Raji (cell line): ENCODE measurements around the gene OR14I1.
"Not testable (repeated sequence)": the region's sequence is repeated elsewhere in the genome, so short reads cannot be mapped to it uniquely, and the experiment has no call there.

Experiments used
- POLR2A ChIP-seq: IDR thresholded peaks from 2 replicates; pipeline ENCODE4 v1.6.1; 2011; ENCODE audit warnings: low read depth, low read length, control low read depth; ENCODE audit not compliant: insufficient read depth

The OR14I1 gene

GRCh38 chr1:248697907-248698306, 4.7 kb downstream of the OR14I1 start:
- TF ChIP-seq POLR2A, result no peak

DNA sequence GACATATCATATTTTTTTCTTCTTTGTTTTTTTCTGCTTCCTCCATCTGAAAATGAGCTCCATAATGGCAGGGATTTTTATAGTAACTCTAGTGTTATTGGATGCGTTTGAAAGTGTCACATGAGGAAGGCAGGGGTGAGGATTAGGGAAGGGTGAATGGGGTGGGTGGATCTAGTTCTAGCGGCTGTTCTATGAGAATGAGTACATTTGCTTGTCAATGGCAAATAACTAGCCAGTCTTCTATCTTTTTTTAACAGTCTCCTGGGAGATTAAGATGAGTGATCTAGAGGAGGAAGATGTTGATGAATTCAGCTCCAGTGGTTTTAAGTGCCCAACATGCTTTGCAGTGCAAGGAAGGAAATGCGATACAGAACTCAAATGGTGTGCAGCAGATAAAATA, 5.8 kb downstream of the OR14I1 start:
- no peak for TF ChIP-seq POLR2A

GRCh38 chr1:248696261-248696660, 6.3 kb downstream of the OR14I1 start:
- TF ChIP-seq POLR2A, result no peak

DNA sequence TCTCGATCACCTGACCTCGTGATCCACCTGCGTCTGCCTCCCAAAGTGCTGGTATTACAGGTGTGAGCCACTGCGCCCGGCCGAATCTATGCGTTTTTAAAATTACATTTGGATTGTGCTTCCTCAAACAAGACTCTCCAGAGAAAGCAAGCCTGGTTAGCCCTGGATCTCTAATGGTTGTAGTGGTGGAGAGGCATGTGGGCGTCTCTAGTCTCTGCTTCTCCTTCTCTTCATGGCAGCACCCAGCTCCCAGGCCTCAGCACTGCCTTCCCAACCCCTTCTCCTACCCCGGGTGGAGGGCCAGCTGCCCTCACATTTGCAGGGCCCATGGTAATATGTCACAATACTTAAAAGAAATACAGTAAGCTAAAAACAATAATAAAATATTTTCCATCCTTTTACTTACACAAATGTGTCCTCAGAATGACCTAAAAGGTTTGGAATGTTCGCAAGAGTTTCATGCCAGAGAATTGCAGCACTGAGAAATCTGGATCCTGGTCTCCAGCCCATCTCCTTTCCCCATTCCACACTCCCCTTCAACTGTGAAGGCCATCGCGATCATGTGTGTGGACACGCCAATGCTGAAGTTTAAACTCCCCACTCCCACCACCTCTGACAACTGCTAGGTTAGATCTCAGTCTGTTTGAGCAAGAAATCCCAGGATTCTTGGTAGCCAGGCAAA, 7.0 kb downstream of the OR14I1 start:
- no peak for TF ChIP-seq POLR2A

- TF ChIP-seq POLR2A, result no peak
Measured at GRCh38 chr1:248691567-248692155, 10.9 kb downstream of the OR14I1 start.

DNA sequence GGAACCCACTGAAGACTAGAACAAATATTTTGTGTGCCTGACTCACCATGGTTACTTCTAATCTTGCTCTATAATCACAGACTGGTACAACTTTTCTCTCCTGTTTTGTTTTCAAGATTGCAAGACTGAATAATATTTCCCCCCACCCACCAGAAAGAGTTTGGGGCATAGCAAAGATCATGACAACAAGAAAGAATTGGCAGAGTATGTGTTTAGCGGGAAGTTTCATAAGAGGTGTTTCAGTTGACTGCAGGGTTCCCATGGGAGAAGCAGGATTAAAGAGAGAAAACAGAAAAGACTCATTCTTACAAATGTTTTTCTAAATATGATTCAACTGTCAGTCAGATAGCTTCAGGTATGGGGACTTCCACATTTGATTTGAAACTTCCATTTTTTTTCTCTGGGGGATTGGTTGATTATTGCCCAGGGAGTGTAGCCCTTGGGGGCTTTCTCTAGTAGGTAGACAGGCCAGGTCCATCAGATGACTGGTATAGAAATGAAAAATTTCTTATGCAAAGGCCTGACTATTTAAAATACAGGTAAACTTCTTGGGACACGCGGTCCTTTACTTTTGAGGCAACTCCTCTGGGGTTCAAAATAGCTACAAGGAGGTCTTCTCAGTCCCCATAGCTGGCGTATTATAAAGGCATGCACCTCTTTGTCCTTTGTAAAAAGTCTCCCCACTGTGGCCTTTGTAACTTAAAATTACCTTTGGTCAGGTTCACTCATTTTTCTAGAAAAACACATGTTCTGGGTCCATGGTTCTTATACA, 13.9 kb downstream of the OR14I1 start:
- TF ChIP-seq POLR2A, result no peak

GRCh38 chr1:248686815-248687214, 15.8 kb downstream of the OR14I1 start:
- TF ChIP-seq POLR2A, result no peak

DNA sequence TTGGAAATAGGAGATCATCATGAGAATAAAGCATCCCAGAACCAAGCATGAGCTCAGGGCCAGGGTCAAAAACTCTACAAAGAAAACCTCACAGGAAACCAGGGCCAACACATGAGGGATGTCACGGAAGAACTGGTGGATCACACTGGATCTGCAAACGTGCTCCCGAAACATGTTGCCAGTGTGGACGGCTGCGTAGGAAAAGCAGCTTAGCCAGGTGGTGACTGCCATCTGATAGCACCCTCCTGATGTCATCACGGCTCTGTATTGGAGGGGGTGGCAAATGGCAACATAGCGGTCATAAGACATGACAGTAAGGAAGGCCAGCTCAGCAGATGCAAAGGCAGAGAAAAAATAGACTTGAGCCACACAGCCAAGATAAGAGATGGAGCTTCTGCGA, 20.9 kb downstream of the OR14I1 start:
- TF ChIP-seq POLR2A, result no peak

DNA sequence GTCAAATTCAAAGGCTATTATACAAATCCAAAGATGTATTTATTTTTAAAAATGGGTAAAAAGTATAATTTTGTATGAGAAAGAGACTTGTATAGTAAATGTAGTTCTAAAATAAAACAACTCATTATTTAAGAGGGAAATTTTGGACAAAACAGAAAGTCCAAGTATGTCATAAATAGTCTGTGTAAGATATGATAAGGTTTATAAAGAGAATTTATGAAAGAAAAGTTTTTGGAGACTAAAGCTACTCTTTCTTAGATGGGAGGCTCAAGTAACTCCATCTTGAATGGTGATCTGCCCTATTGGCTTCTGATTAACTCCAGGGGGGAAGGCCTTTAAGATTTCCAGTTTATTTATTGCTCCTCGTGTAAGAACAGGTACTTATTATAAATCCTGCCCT, 32.6 kb downstream of the OR14I1 start:
- TF ChIP-seq POLR2A, result no peak

GRCh38 chr1:248655354-248655753, 47.2 kb downstream of the OR14I1 start, which contains the start of gene OR2T27:
Gene OR2T27 (minus strand): TSS chr1:248655528. CDS start chr1:248650884, 4,644 bp downstream.
- TF ChIP-seq POLR2A, result not testable (repeated sequence)
